Left ventricle myocardium inferior (tissue), 1 donor: ENCODE measurements around the gene NDNF. TPM values are rescaled to one million over a fixed set of nuclear protein-coding genes. Genes with fewer than 3 reads are reported as not detected.

Experiments
- DNase-seq: peaks from one replicate; pipeline ENCODE4 v3.0.0-alpha.2; 2020
- H3K27ac ChIP-seq: fragments of 200-600 bp; replicated peaks from 2 replicates; pipeline ENCODE4 v1.8.0; 2021
- H3K27me3 ChIP-seq: fragments of 200-600 bp; 2 replicates; pipeline ENCODE4 v1.8.0; 2021; ENCODE audit warnings: low read depth
- H3K36me3 ChIP-seq: fragments of 200-600 bp; 2 replicates; pipeline ENCODE4 v1.8.0; 2021
- H3K4me1 ChIP-seq: fragments of 200-600 bp; 2 replicates; pipeline ENCODE4 v1.8.0; 2021
- H3K4me3 ChIP-seq: fragments of 200-600 bp; 2 replicates; pipeline ENCODE4 v1.8.0; 2021; ENCODE audit warnings: mild to moderate bottlenecking, moderate library complexity
- H3K9me3 ChIP-seq: fragments of 200-600 bp; replicated peaks from 2 replicates; pipeline ENCODE4 v1.8.0; 2021
- intact Hi-C: fragments of 100-400 bp; cut with micrococcal nuclease; formaldehyde crosslinking; loops from one replicate; pipeline ENCODE4 v1.11.0; 2022
- total RNA-seq: library from RNA; stranded (reverse); fragmentation: NEBNext Ultra II Directional; extraction: Animal tissue kit (Norgen Biotek cat#: 25700); gene quantifications from one replicate; pipeline ENCODE4 v1.2.1, GENCODE V29; 2021
- TF ChIP-seq, protein P1 (sequence below): fragments of 200-600 bp; IDR thresholded peaks from 2 replicates; pipeline ENCODE4 v1.8.0; 2021; ENCODE audit warnings: antibody characterized with exemption, mild to moderate bottlenecking, borderline replicate concordance
- donor health status: DM: no; HTN: yes; CAD: no; lungs with severe emphysema.

Gene NDNF
- total RNA-seq, 1 donor from 2014 or later = 6.8 TPM

DNA sequence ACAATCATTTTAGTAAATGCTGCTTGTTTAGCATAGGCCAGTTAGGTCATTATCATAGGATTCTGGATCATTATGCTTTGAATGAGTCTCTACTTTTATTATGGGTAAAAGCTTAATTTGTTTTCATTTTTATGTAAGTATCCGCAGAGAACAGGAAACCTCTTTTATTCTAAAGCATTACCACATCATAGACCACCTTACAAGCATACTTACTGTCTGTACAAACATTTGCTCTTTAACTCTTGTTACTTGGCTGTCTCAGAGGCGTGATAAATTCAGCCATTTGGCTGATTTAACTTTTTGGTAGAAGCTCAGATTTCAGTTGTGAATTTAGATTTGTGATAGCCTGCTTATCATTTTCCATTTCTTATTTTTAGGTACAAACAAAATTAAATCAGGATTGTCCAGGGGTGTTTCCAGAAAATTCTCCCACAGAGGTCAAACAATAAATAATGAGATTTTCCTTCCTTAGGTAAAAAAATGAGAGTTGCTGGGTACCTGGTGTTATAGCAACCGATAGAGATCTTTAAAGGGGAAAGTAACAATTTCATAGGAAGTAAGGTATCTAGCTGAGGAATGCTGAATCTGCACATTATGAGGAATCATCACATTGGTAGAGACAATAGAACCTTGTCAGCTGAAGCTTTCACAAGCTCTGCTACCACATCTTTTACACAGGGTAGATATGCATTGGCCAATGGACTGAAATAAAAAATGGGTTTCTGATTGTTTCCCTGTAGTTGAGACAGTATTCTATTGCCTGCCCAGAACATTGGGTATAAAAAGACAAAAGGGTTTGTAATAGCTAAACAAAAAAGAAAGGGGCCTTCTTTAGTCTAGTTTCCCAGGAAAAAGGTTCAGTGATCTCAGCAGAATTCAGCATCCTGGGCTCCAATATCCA lies 62.5 kb downstream of the NDNF start:
- TF ChIP-seq, protein P1, sequence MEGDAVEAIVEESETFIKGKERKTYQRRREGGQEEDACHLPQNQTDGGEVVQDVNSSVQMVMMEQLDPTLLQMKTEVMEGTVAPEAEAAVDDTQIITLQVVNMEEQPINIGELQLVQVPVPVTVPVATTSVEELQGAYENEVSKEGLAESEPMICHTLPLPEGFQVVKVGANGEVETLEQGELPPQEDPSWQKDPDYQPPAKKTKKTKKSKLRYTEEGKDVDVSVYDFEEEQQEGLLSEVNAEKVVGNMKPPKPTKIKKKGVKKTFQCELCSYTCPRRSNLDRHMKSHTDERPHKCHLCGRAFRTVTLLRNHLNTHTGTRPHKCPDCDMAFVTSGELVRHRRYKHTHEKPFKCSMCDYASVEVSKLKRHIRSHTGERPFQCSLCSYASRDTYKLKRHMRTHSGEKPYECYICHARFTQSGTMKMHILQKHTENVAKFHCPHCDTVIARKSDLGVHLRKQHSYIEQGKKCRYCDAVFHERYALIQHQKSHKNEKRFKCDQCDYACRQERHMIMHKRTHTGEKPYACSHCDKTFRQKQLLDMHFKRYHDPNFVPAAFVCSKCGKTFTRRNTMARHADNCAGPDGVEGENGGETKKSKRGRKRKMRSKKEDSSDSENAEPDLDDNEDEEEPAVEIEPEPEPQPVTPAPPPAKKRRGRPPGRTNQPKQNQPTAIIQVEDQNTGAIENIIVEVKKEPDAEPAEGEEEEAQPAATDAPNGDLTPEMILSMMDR = no peak
- no peaks in the 10 kb centered on the region for H3K9me3 ChIP-seq
- DNase-seq = no peak
- intact Hi-C loops = no loop called here
- peaks cover 7% of the 10 kb centered on the region for H3K4me1 ChIP-seq
- H3K27me3 ChIP-seq = no peaks in the 10 kb centered on the region
- H3K27ac ChIP-seq = no peak overlapping the region
- H3K36me3 ChIP-seq = no peaks in the 10 kb centered on the region
- no peak overlapping the region for H3K4me3 ChIP-seq

DNA sequence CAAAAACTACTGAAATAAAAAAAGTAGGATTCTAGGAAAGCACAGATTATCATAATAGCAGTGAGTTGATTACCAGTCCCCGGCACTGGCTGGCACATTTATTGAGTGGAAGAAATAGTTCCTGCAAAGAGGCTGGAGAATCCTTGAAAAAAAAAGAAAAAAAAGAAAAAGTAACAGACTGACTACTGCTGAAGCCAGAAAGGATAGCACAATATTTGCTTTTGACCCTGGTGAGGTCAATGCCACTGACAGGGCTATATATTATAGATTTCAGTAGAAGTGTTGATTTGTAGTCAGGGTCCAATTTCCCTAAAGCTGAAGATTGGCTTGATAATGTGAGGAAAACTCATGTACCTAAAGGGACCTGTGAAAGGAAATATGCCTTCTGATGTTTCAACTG lies 64.7 kb downstream of the NDNF start:
- Histone ChIP-seq H3K9me3 (no peaks in the 10 kb centered on the region), H3K27ac (no peak overlapping the region), H3K36me3 (no peaks in the 10 kb centered on the region), H3K4me3 (no peak overlapping the region), H3K4me1 (no peaks in the 10 kb centered on the region), H3K27me3 (no peaks in the 10 kb centered on the region)
- no peak for DNase-seq
- intact Hi-C loops = no loop called here
- TF ChIP-seq, protein P1 = no peak

DNA sequence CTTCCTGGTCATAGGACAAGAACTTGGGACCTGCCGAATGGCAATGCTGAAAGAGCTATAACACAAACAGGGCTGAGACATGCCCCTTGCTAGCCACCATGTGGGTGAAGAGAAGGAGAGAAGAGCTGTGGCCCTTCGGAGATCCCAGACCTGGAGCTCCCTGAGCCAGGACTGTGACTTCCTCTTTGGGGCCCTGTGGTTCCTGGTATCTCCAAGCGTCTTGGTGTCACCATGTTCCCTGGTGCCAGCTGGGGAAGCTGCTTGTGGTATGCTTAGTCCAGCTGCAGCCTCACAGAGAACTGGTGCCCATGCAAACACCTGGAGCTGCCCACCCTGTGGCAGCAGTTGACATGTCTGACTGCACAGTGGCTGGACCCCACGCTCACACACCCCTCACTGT lies 68.5 kb downstream of the NDNF start:
- Histone ChIP-seq H3K27me3 (no peaks in the 10 kb centered on the region), H3K27ac (no peak overlapping the region), H3K4me1 (no peaks in the 10 kb centered on the region), H3K36me3 (no peaks in the 10 kb centered on the region), H3K9me3 (no peaks in the 10 kb centered on the region), H3K4me3 (no peak overlapping the region)
- DNase-seq = no peak
- intact Hi-C loops = no loop called here
- TF ChIP-seq, protein P1 = no peak

DNA sequence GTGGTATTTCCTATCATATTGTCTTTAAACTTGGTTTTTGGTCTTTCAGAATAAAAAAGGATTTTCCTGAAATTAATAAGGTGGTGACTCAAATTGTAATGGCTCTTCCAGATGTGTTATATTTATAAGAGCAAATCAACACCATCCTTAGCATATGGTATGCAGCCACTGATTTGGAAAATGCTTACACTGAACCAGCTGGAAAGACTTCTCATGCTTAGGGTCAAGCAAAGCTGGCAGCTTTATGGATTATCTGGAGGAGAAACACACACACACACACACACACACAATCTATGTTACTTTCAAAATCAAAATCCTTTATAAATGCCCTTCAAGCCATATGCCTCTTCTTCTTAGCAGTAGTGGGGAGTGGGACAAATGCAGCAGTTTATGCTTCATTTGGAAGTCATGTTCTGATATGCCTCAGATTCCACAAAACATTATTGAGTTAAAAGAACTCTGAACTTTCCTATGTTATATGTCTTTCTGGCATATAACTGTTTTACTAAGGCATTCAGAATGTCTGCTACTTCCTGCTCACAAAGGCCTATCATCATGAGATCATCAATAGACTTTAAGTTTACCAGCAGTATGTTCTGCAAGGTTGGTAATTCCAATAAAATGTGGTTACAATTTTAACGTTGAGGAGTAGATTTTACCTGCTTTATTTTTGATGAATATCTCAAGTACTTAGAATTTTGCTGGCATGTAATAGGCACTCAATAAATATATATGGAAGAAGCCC lies 76.9 kb downstream of the NDNF start:
- TF ChIP-seq, protein P1 = no peak
- Histone ChIP-seq H3K27me3 (no peaks in the 10 kb centered on the region), H3K4me3 (no peak overlapping the region), H3K9me3 (peaks cover 5% of the 10 kb centered on the region), H3K36me3 (no peaks in the 10 kb centered on the region), H3K27ac (no peak overlapping the region), H3K4me1 (no peaks in the 10 kb centered on the region)
- intact Hi-C loops = no loop called here
- no peak for DNase-seq

DNA sequence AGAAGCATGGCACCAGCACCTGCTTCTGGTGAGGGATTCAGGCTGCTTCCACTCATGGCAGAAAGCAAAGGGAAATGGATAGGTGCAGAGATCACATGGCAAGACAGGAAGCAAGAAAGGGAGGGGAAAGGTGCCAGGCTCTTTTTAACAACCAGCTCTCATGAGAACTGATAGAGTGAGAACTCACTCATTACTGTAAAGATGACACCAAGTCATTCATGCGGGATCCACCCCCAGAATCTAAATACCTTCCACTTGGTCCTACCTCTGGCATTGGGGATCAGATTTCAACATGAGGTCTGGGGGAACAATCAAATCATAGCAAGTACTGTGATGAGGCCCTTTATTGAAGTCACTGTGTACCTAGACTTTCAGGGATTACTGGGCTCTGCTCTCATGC lies 77.8 kb downstream of the NDNF start:
- TF ChIP-seq, protein P1 = no peak
- no peaks in the 10 kb centered on the region for H3K4me1 ChIP-seq
- H3K4me3 ChIP-seq = no peak overlapping the region
- H3K27ac ChIP-seq = no peak overlapping the region
- no peak for DNase-seq
- H3K36me3 ChIP-seq = no peaks in the 10 kb centered on the region
- no peaks in the 10 kb centered on the region for H3K27me3 ChIP-seq
- peaks cover 5% of the 10 kb centered on the region for H3K9me3 ChIP-seq
- intact Hi-C loops = no loop called here
